Panc1 (cell line): ENCODE measurements around the gene TNIK. TPM values are rescaled to one million over a fixed set of nuclear protein-coding genes. Genes with fewer than 3 reads are reported as not detected.

ENCODE experiments used
- ATAC-seq: fragments of 200-7000 bp; cut with Tn5 transposase; 2 replicates; pipeline ENCODE4 v1.9.1; 2020; ENCODE audit warnings: mild to moderate bottlenecking, moderate library complexity
- BruUV-seq: library from RNA; stranded (reverse); fragments of 400-500 nt; replicated peaks from 2 replicates; lab custom pipeline; 2021; lab: Mats Ljungman, UMichigan
- CTCF ChIA-PET: fragments of 300-600 bp; sonication (Branson Sonifier 250); formaldehyde crosslinking; loops from one replicate; lab custom pipeline; 2022; ENCODE audit warnings: antibody characterized with exemption; lab: Charles Lee
- POLR2A ChIA-PET: fragments of 300-600 bp; sonication (Branson Sonifier 250); formaldehyde crosslinking; loops from one replicate; lab custom pipeline; 2022; ENCODE audit warnings: antibody characterized with exemption; lab: Charles Lee
- DNase-seq: peaks from one replicate; pipeline ENCODE4 v3.0.0-alpha.2; 2010; ENCODE audit warnings: low read depth, low spot score
- H3K27ac ChIP-seq: 2 replicates; pipeline ENCODE4 v1.5.1; 2011; ENCODE audit warnings: mild to moderate bottlenecking, low read length, inconsistent platforms
- H3K27me3 ChIP-seq: fragments of 200-500 bp; sonication (Bioruptor generic); 2 replicates; pipeline ENCODE4 v1.6.0; 2014; ENCODE audit warnings: low read length, inconsistent platforms; ENCODE audit not compliant: control insufficient read depth, insufficient read depth
- H3K36me3 ChIP-seq: fragments of 200-500 bp; sonication (Bioruptor generic); 2 replicates; pipeline ENCODE4 v1.5.1; 2014; ENCODE audit warnings: inconsistent platforms, mild to moderate bottlenecking, low read length, moderate library complexity; ENCODE audit not compliant: control insufficient read depth, insufficient read depth
- H3K4me1 ChIP-seq: 2 replicates; pipeline ENCODE4 v1.5.1; 2011; ENCODE audit warnings: inconsistent platforms, mild to moderate bottlenecking, low read length, moderate library complexity; ENCODE audit not compliant: control insufficient read depth, insufficient read depth
- H3K4me3 ChIP-seq, 2 experiments: 2 replicates each; pipeline ENCODE4 v1.5.1; 2011 to 2012; ENCODE audit warnings: low read depth in 2 of 2, low read length in 2 of 2, mild to moderate bottlenecking in 2 of 2, inconsistent platforms in 1 of 2, moderate library complexity in 1 of 2
- H3K9me3 ChIP-seq: fragments of 200-500 bp; sonication (Bioruptor generic); 2 replicates; pipeline ENCODE4 v1.5.1; 2014; ENCODE audit warnings: low read depth, mild to moderate bottlenecking, inconsistent platforms, low read length, moderate library complexity; ENCODE audit not compliant: control insufficient read depth, insufficient read depth
- CTCF ChIP-seq: fragments of 450-650 bp; IDR thresholded peaks from 2 replicates; pipeline ENCODE4 v1.5.1; 2017; ENCODE audit warnings: mild to moderate bottlenecking
- POLR2AphosphoS5 ChIP-seq: IDR thresholded peaks from 2 replicates; pipeline ENCODE4 v1.6.1; 2012; ENCODE audit warnings: mild to moderate bottlenecking, low read depth, low read length, moderate library complexity
- REST ChIP-seq, 2 experiments: IDR thresholded peaks; 2 replicates each; pipeline ENCODE4 v1.6.1; 2011 to 2012; ENCODE audit warnings: low read depth in 2 of 2, control low read depth in 1 of 2, low read length in 1 of 2, mild to moderate bottlenecking in 1 of 2, moderate library complexity in 1 of 2; ENCODE audit not compliant: insufficient read depth in 1 of 2
- SIN3A ChIP-seq: IDR thresholded peaks from 2 replicates; pipeline ENCODE4 v1.6.1; 2012; ENCODE audit warnings: low read depth, mild to moderate bottlenecking, low read length, moderate library complexity, borderline replicate concordance; ENCODE audit not compliant: insufficient read depth
- TCF7L2 ChIP-seq: IDR thresholded peaks from 2 replicates; pipeline ENCODE4 v1.6.1; 2011; ENCODE audit warnings: mild to moderate bottlenecking, low read depth, low read length, inconsistent platforms
- in situ Hi-C: cut with HindIII; loops from 2 replicates; pipeline ENCODE4 v1.10.0; 2016; ENCODE audit warnings: low sequenced_read_pairs, low pct_unique_long_range_greater_than_20kb
- intact Hi-C: fragments of 100-400 bp; cut with micrococcal nuclease; formaldehyde crosslinking; loops from one replicate; pipeline ENCODE4 v1.10.0; 2022; ENCODE audit not compliant: unreplicated experiment
- total RNA-seq: library from RNA; stranded (reverse); gene quantifications from one replicate; pipeline ENCODE4 v1.2.1, GENCODE V29; 2021; ENCODE audit not compliant: unreplicated experiment

The TNIK gene
- total RNA-seq, 1 experiment from 2014 or later: 1.9 TPM

- H3K9me3 ChIP-seq: no peaks in the 10 kb centered on the region
- peaks cover 3% of the 10 kb centered on the region; the same call in 1 of the 2 replicates for H3K27me3 ChIP-seq
- no peak overlapping the region for H3K4me3 ChIP-seq
- DNase-seq (no peak), ATAC-seq (no peak)
- intact Hi-C loops: no loop called here
- TF ChIP-seq CTCF: no peak
- no peak for TF ChIP-seq REST (IDR thresholded peaks at IDR 0.05; ENCODE audit: insufficient read depth in 1 of 2, low read depth in 2 of 2, low read length in 1 of 2)
- TF ChIP-seq SIN3A: no peak
- no peak for TF ChIP-seq POLR2AphosphoS5
- TF ChIP-seq TCF7L2: no peak
- CTCF ChIA-PET: no interaction called here
- H3K27ac ChIP-seq: no peak overlapping the region
- no TSS peak for BruUV-seq
- POLR2A ChIA-PET: no interaction called here
- no peaks in the 10 kb centered on the region for H3K4me1 ChIP-seq
- no peaks in the 10 kb centered on the region for H3K36me3 ChIP-seq
- in situ Hi-C loops: no loop called here
Observed at GRCh38 chr3:171219258-171219657, 240.9 kb downstream of the TNIK start.

- intact Hi-C loops: no loop called here
- TF ChIP-seq CTCF (no peak), SIN3A (no peak), TCF7L2 (no peak), POLR2AphosphoS5 (no peak), REST (IDR thresholded peaks at IDR 0.05; ENCODE audit: insufficient read depth in 1 of 2, low read depth in 2 of 2, low read length in 1 of 2) (no peak)
- Histone ChIP-seq H3K4me1 (no peaks in the 10 kb centered on the region), H3K36me3 (no peaks in the 10 kb centered on the region), H3K27ac (no peak overlapping the region), H3K27me3 (peaks cover 3% of the 10 kb centered on the region; the same call in 1 of the 2 replicates), H3K9me3 (no peaks in the 10 kb centered on the region), H3K4me3 (no peak overlapping the region)
- ATAC-seq (no peak), DNase-seq (no peak)
- BruUV-seq: no TSS peak
- ChIA-PET POLR2A (no interaction called here), CTCF (no interaction called here)
- in situ Hi-C loops: no loop called here
Observed at GRCh38 chr3:171218069-171218468, 242.1 kb downstream of the TNIK start.
